CD4-positive, alpha-beta T cell treated with Interleukin-17A for 1 hour (primary cell): Measurements from ENCODE around the gene FSD1.
"Not testable (repeated sequence)": the region's sequence is repeated elsewhere in the genome, so short reads cannot be mapped to it uniquely, and the experiment has no call there.

Experiments
- DNase-seq: peaks from one replicate; pipeline ENCODE4 v3.0.0-alpha.2; 2020

FSD1 gene

GRCh38 chr19:4304538-4305256 lies at the start of gene FSD1:
Gene FSD1, plus strand, starts transcription at chr19:4304598. Its CDS starts 149 bp downstream, at chr19:4304747.
- DNase-seq = peak; percentile 56

- no peak for DNase-seq
These were observed 47.8 kb upstream of the FSD1 start for GRCh38 chr19:4256563-4256962.

GRCh38 chr19:4257025-4257424 lies 47.4 kb upstream of the FSD1 start:
- no peak for DNase-seq

- DNase-seq = no peak
These were observed 46.2 kb upstream of the FSD1 start for GRCh38 chr19:4258181-4258580.

GRCh38 chr19:4260613-4261191 lies 43.7 kb upstream of the FSD1 start:
- no peak for DNase-seq

GRCh38 chr19:4264812-4265211 lies 39.6 kb upstream of the FSD1 start:
- peak; percentile 20 for DNase-seq

GRCh38 chr19:4266253-4267000 lies 38.0 kb upstream of the FSD1 start:
- no peak for DNase-seq

GRCh38 chr19:4267101-4267900 lies 37.1 kb upstream of the FSD1 start:
- DNase-seq = peak; percentile 55

- DNase-seq = no peak
These were observed 36.2 kb upstream of the FSD1 start for GRCh38 chr19:4267901-4268815.

- DNase-seq = no peak
These were observed 35.5 kb upstream of the FSD1 start for GRCh38 chr19:4268816-4269430.

GRCh38 chr19:4272894-4273293 lies 31.5 kb upstream of the FSD1 start:
- no peak for DNase-seq

- not testable (repeated sequence) for DNase-seq
These were observed 30.1 kb upstream of the FSD1 start for GRCh38 chr19:4274321-4274686.

GRCh38 chr19:4277191-4277696 lies 27.2 kb upstream of the FSD1 start:
- DNase-seq = no peak

GRCh38 chr19:4278010-4278409 lies 26.4 kb upstream of the FSD1 start:
- no peak for DNase-seq

GRCh38 chr19:4278419-4279266 lies 25.8 kb upstream of the FSD1 start, which contains the start of gene SHD:
Gene SHD, plus strand, starts transcription at chr19:4279266. Its CDS starts 798 bp downstream, at chr19:4280064.
- no peak for DNase-seq

GRCh38 chr19:4279267-4279529 lies 25.2 kb upstream of the FSD1 start:
- DNase-seq = no peak

GRCh38 chr19:4279530-4280422 lies 24.6 kb upstream of the FSD1 start:
- no peak for DNase-seq

GRCh38 chr19:4284176-4284958 lies 20.0 kb upstream of the FSD1 start:
- no peak for DNase-seq

GRCh38 chr19:4284974-4285373 lies 19.4 kb upstream of the FSD1 start:
- DNase-seq = no peak
